ENCODE data around the gene FAM210B.
"Not testable (repeated sequence)": the region's sequence is repeated elsewhere in the genome, so short reads cannot be mapped to it uniquely, and the experiment has no call there.

Gene FAM210B

GRCh38 chr20:56393653-56394052 is 34.9 kb downstream of the FAM210B start:
- DNase-seq: no peak

- DNase-seq: no peak
Observed at GRCh38 chr20:56395166-56395565, 36.4 kb downstream of the FAM210B start.

GRCh38 chr20:56400001-56400640 is 41.3 kb downstream of the FAM210B start:
- DNase-seq: peak; percentile 18 to 30

GRCh38 chr20:56403465-56403864 is 44.7 kb downstream of the FAM210B start:
- no peak for DNase-seq

- not testable (repeated sequence) for DNase-seq
Observed at GRCh38 chr20:56405356-56405755, 46.6 kb downstream of the FAM210B start.

GRCh38 chr20:56406910-56407309 is 48.1 kb downstream of the FAM210B start:
- no peak for DNase-seq

- no peak for DNase-seq
Observed at GRCh38 chr20:56409521-56409920, 50.7 kb downstream of the FAM210B start.

- no peak for DNase-seq
Observed at GRCh38 chr20:56409956-56410355, 51.2 kb downstream of the FAM210B start.

GRCh38 chr20:56411287-56411686 is 52.5 kb downstream of the FAM210B start:
- DNase-seq: not testable (repeated sequence)

GRCh38 chr20:56411759-56412472 is 53.1 kb downstream of the FAM210B start, which contains the start of gene CASS4:
CASS4 (plus strand) TSS chr20:56412260; CDS start chr20:56412459, 199 bp downstream.
- no peak for DNase-seq

- DNase-seq: no peak
Observed at GRCh38 chr20:56412473-56412790, 53.7 kb downstream of the FAM210B start.

- no peak for DNase-seq
Observed at GRCh38 chr20:56412949-56413348, 54.2 kb downstream of the FAM210B start.

- DNase-seq: no peak
Observed at GRCh38 chr20:56414842-56415765, 56.3 kb downstream of the FAM210B start.

GRCh38 chr20:56417402-56417801 is 58.6 kb downstream of the FAM210B start:
- DNase-seq: no peak

- no peak for DNase-seq
Observed at GRCh38 chr20:56417911-56418310, 59.1 kb downstream of the FAM210B start.

Data from NCI-H1930 (cell line).